HL-60 (cell line): ENCODE measurements around the gene GJA5.

Source experiments
- CTCF ChIP-seq: IDR thresholded peaks from one replicate; pipeline ENCODE4 v1.5.1; 2011; ENCODE audit warnings: low read length, control low read depth, inconsistent platforms; ENCODE audit not compliant: insufficient read depth
- POLR2AphosphoS5 ChIP-seq: IDR thresholded peaks from 2 replicates; pipeline ENCODE4 v1.6.1; 2012; ENCODE audit warnings: low read depth

DNA sequence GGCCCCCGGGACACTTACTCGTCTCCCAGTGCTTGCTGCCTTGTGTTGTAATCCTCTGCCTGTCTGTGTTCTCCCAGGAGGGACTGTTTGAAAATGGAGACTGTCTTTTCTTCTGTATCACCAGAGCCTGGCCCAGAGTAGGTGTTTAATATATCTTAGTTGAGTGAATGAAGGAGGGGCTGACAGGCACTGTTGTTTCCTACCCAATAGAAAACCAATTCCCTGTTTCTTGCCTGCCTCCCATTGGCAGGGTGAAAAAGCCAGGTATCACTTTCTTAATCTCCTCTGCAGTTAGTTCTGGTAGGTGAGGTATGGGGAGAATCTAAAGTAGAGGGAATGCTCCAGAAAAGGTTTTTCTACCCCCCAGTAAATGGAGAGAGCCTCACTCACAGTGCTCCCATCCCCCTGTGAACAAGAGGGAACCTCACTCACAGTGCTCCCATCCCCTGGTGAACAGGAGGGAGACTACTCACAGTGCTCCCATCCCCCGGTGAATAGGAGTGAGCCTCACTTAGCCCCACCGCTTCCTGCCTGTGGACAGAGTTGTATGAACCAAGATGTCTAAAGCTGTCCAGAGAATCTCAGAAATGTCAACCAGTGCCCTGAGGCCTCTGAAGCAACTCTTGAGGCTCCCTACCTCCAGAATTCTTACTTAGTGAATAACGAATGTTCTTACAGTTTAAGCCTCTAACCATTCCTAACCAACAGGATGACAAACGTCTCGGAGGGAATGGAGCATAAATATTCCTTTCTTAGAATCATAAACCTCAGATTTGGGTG, at the start of gene GJA5:
- TF ChIP-seq CTCF (no peak), POLR2AphosphoS5 (no peak)
